ENCODE results near the gene POU2F2.

Gene POU2F2

GRCh38 chr19:42099336-42099925, 32.8 kb downstream of the POU2F2 start:
- DNase-seq = no peak

- DNase-seq = no peak
These were observed 33.5 kb downstream of the POU2F2 start for GRCh38 chr19:42098781-42099180.

GRCh38 chr19:42097461-42097860, 34.8 kb downstream of the POU2F2 start:
- no peak for DNase-seq

GRCh38 chr19:42096255-42096837, 35.9 kb downstream of the POU2F2 start:
- DNase-seq = no peak

GRCh38 chr19:42095814-42096230, 36.4 kb downstream of the POU2F2 start:
- no peak for DNase-seq

GRCh38 chr19:42095142-42095813, 37.0 kb downstream of the POU2F2 start:
- DNase-seq = no peak

GRCh38 chr19:42093926-42094325, 38.3 kb downstream of the POU2F2 start:
- no peak for DNase-seq

GRCh38 chr19:42093505-42093904, 38.7 kb downstream of the POU2F2 start:
- DNase-seq = no peak

GRCh38 chr19:42092350-42092749, 39.9 kb downstream of the POU2F2 start:
- peak in 3 of 5 experiments; percentile 15 to 65 (median 21) for DNase-seq

GRCh38 chr19:42091742-42092141, 40.5 kb downstream of the POU2F2 start:
- DNase-seq = no peak

- DNase-seq = no peak
These were observed 40.9 kb downstream of the POU2F2 start for GRCh38 chr19:42091300-42091699.

GRCh38 chr19:42090672-42091071, 41.6 kb downstream of the POU2F2 start:
- peak in 1 of 5 experiments; percentile 24 for DNase-seq

GRCh38 chr19:42089772-42090171, 42.5 kb downstream of the POU2F2 start:
- DNase-seq = no peak

GRCh38 chr19:42089191-42089750, 43.0 kb downstream of the POU2F2 start:
- no peak for DNase-seq

GRCh38 chr19:42088471-42089190, 43.6 kb downstream of the POU2F2 start:
- DNase-seq = no peak

GRCh38 chr19:42086770-42087550, 45.3 kb downstream of the POU2F2 start:
- DNase-seq = no peak

- no peak for DNase-seq
These were observed 46.0 kb downstream of the POU2F2 start for GRCh38 chr19:42086188-42086736.

- no peak for DNase-seq
These were observed 48.7 kb downstream of the POU2F2 start for GRCh38 chr19:42083537-42083936.

GRCh38 chr19:42081584-42082203, 50.6 kb downstream of the POU2F2 start:
- peak in 1 of 5 experiments; percentile 40 for DNase-seq

- DNase-seq = no peak
These were observed 51.4 kb downstream of the POU2F2 start for GRCh38 chr19:42080764-42081375.

All from T-helper 2 cell (primary cell).